ENCODE data around the gene TNS2.

DNA sequence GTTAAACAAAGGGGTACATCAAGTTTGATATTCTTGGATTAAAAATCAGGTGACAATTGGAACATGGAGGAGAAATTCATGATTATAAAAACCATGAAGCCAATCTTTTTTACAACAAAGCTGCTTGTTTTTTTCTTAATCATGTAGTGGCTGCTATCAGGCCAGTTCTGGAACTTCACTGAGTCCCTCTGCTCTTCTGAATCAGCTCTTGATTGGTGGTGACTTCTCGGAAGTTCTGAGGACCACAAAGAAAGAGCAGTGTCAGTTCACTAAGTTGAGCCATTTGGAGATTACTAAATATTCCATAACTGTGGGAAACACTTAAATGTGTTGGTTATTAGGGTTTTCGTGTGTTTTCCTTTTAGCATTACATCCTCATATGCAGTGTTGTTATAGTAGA, 35.2 kb upstream of the TNS2 start:
- TF ChIP-seq, protein P1, sequence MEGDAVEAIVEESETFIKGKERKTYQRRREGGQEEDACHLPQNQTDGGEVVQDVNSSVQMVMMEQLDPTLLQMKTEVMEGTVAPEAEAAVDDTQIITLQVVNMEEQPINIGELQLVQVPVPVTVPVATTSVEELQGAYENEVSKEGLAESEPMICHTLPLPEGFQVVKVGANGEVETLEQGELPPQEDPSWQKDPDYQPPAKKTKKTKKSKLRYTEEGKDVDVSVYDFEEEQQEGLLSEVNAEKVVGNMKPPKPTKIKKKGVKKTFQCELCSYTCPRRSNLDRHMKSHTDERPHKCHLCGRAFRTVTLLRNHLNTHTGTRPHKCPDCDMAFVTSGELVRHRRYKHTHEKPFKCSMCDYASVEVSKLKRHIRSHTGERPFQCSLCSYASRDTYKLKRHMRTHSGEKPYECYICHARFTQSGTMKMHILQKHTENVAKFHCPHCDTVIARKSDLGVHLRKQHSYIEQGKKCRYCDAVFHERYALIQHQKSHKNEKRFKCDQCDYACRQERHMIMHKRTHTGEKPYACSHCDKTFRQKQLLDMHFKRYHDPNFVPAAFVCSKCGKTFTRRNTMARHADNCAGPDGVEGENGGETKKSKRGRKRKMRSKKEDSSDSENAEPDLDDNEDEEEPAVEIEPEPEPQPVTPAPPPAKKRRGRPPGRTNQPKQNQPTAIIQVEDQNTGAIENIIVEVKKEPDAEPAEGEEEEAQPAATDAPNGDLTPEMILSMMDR (IDR thresholded peaks at IDR 0.05), result no peak
- no peak for TF ChIP-seq EZH2 (IDR thresholded peaks at IDR 0.05)
- TF ChIP-seq EZH2phosphoT487 (IDR thresholded peaks at IDR 0.05), result no peak

All from neural progenitor cell (in vitro differentiated cells).